HepG2 (cell line): ENCODE results near the gene HSPE1.

ENCODE experiments used
- CENPT ChIP-seq: sonication (generic); formaldehyde crosslinking; IDR thresholded peaks from 2 replicates; pipeline ENCODE4 v1.8.0; 2022; ENCODE audit warnings: low read depth, mild to moderate bottlenecking, moderate library complexity, missing genetic modification reagents
- CTCF ChIP-seq: sonication (generic); formaldehyde crosslinking; IDR thresholded peaks from 2 replicates; pipeline ENCODE4 v1.5.0; 2020; ENCODE audit warnings: mild to moderate bottlenecking, missing genetic modification reagents, moderate library complexity
- JUN ChIP-seq: sonication (generic); formaldehyde crosslinking; IDR thresholded peaks from 2 replicates; pipeline ENCODE4 v1.4.0; 2020; ENCODE audit warnings: mild to moderate bottlenecking, missing genetic modification reagents
- NFATC3 ChIP-seq: sonication (generic); formaldehyde crosslinking; IDR thresholded peaks from 2 replicates; pipeline ENCODE4 v1.5.1; 2020; ENCODE audit warnings: mild to moderate bottlenecking, missing genetic modification reagents
- POLR2A ChIP-seq, 2 experiments: IDR thresholded peaks; 2 replicates each; pipeline ENCODE4 v1.6.1; 2011; ENCODE audit warnings: low read depth in 2 of 2, low read length in 2 of 2, mild to moderate bottlenecking in 1 of 2, moderate library complexity in 1 of 2; ENCODE audit not compliant: insufficient read depth in 1 of 2
- SNAI1 ChIP-seq: sonication (generic); formaldehyde crosslinking; IDR thresholded peaks from 2 replicates; pipeline ENCODE4 v1.5.0; 2020; ENCODE audit warnings: mild to moderate bottlenecking, missing genetic modification reagents, borderline replicate concordance
- SNRNP70 ChIP-seq: fragments of 200-400 bp; formaldehyde crosslinking; IDR thresholded peaks from 2 replicates; pipeline ENCODE4 v1.6.1; 2017; ENCODE audit warnings: mild to moderate bottlenecking, low read depth, low read length, moderate library complexity
- ZBTB1 ChIP-seq: sonication (generic); formaldehyde crosslinking; IDR thresholded peaks from 2 replicates; pipeline ENCODE4 v1.4.0; 2020; ENCODE audit warnings: missing genetic modification reagents, borderline replicate concordance
- ZBTB34 ChIP-seq: sonication (generic); formaldehyde crosslinking; IDR thresholded peaks from 2 replicates; pipeline ENCODE4 v1.8.0; 2022; ENCODE audit warnings: mild to moderate bottlenecking, missing genetic modification reagents
- ZNF274 ChIP-seq: sonication (generic); formaldehyde crosslinking; IDR thresholded peaks from 2 replicates; pipeline ENCODE4 v1.5.1; 2020; ENCODE audit warnings: mild to moderate bottlenecking, missing genetic modification reagents
- ZNF563 ChIP-seq: sonication (generic); formaldehyde crosslinking; IDR thresholded peaks from 2 replicates; pipeline ENCODE4 v1.8.0; 2022; ENCODE audit warnings: mild to moderate bottlenecking, moderate library complexity, missing genetic modification reagents
- ZNF710 ChIP-seq: sonication (generic); formaldehyde crosslinking; IDR thresholded peaks from 2 replicates; pipeline ENCODE4 v1.5.0; 2020; ENCODE audit warnings: mild to moderate bottlenecking, missing genetic modification reagents, borderline replicate concordance

GRCh38 chr2:197502685-197503084 lies 2.5 kb downstream of the HSPE1 start:
- no peak for TF ChIP-seq NFATC3 (CRISPR knock-in tag)
- no peak for TF ChIP-seq CTCF (CRISPR knock-in tag)
- no peak for TF ChIP-seq CENPT (CRISPR knock-in tag)
- TF ChIP-seq SNRNP70 = no peak
- TF ChIP-seq ZNF563 (CRISPR knock-in tag) = no peak
- no peak for TF ChIP-seq JUN (CRISPR knock-in tag)
- no peak for TF ChIP-seq ZBTB34 (CRISPR knock-in tag)
- TF ChIP-seq ZNF274 = no peak
- no peak for TF ChIP-seq SNAI1
- no peak for TF ChIP-seq ZNF710 (CRISPR knock-in tag)
- TF ChIP-seq POLR2A (IDR thresholded peaks at IDR 0.05; ENCODE audit: insufficient read depth in 1 of 2, low read depth in 2 of 2, low read length in 2 of 2) = no peak
- no peak for TF ChIP-seq ZBTB1 (CRISPR knock-in tag)
